ENCODE measurements around the gene OR51S1. TPM values are rescaled to one million over a fixed set of nuclear protein-coding genes. Genes with fewer than 3 reads are reported as not detected.

OR51S1 gene
- not detected for total RNA-seq

GRCh38 chr11:4848908-4849532 is at the start of gene OR51S1:
Gene OR51S1, minus strand, starts transcription at chr11:4849208. Its CDS starts 0 bp downstream, at chr11:4849208.

DNA sequence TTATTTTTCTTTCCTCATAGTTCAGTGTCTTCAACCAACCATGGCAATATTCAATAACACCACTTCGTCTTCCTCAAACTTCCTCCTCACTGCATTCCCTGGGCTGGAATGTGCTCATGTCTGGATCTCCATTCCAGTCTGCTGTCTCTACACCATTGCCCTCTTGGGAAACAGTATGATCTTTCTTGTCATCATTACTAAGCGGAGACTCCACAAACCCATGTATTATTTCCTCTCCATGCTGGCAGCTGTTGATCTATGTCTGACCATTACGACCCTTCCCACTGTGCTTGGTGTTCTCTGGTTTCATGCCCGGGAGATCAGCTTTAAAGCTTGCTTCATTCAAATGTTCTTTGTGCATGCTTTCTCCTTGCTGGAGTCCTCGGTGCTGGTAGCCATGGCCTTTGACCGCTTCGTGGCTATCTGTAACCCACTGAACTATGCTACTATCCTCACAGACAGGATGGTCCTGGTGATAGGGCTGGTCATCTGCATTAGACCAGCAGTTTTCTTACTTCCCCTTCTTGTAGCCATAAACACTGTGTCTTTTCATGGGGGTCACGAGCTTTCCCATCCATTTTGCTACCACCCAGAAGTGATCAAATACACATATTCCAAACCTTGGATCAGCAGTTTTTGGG is 33.0 kb upstream of the OR51S1 start, which contains the start of gene OR51T1:
Gene OR51T1 (plus strand): TSS at position 41 of the 641 bp plus-strand sequence. CDS start 0 bp downstream, at position 41.

GRCh38 chr11:4821021-4821420 is 28.0 kb downstream of the OR51S1 start, which contains the start of gene OR51F2:
Gene OR51F2, plus strand, starts transcription at chr11:4821321. Its CDS starts 101 bp downstream, at chr11:4821422.

DNA sequence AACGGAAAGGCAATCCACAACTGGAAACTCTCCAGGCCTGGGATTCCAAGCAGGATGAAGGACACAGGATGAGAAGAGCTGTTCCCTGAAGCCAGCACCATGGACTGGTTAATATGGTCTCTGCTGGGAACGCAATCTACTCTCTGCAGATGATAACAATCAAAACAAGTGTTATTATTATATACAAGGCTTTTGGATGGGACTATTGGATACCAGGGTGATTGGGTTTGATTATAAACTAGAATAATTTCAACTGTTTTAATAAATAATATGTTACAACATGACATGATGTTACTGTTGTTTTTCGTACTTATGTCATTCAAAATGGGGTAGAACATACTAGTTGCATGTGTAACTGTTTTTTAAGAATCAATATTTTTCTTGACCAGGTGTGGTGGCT is 44.7 kb downstream of the OR51S1 start, which contains the start of gene OR52R1:
Gene OR52R1 (minus strand): TSS at position 101 of the 400 bp plus-strand sequence. CDS start 0 bp downstream, at position 101.

Other genes with a start within 250 kb of the OR51S1 start
- 10 to 100 TPM in 1 of 2 donors, 1 to 10 TPM in 1; 8.3 to 10.7 TPM for gene TRIM68, start 241.0 kb downstream of the OR51S1 start, total RNA-seq
- gene OR51D1, start 211.7 kb downstream of the OR51S1 start, total RNA-seq: not detected
- not detected for gene OR51E1, start 205.2 kb downstream of the OR51S1 start, total RNA-seq
- gene OR51E2, start 151.4 kb downstream of the OR51S1 start, total RNA-seq: not detected
- gene MMP26, start 144.4 kb downstream of the OR51S1 start, total RNA-seq: not detected
- gene OR51F1, start 79.3 kb downstream of the OR51S1 start, total RNA-seq: not detected
- not detected for gene OR52R1, start 44.8 kb downstream of the OR51S1 start, total RNA-seq
- not detected for gene OR51F2, start 27.9 kb downstream of the OR51S1 start, total RNA-seq
- not detected for gene OR51T1, start 32.7 kb upstream of the OR51S1 start, total RNA-seq
- not detected for gene OR51A7, start 54.6 kb upstream of the OR51S1 start, total RNA-seq
- gene OR51G2, start 70.1 kb upstream of the OR51S1 start, total RNA-seq: not detected
- not detected for gene OR51G1, start 75.1 kb upstream of the OR51S1 start, total RNA-seq
- gene OR51A4, start 98.4 kb upstream of the OR51S1 start, total RNA-seq: not detected
- gene OR51A2, start 106.5 kb upstream of the OR51S1 start, total RNA-seq: not detected
- not detected for gene OR51L1, start 145.6 kb upstream of the OR51S1 start, total RNA-seq
- not detected for gene OR52J3, start 197.3 kb upstream of the OR51S1 start, total RNA-seq
- gene OR52E2, start 210.4 kb upstream of the OR51S1 start, total RNA-seq: not detected
- gene OR52E1, start 220.4 kb upstream of the OR51S1 start, total RNA-seq: not detected